Measurements from ENCODE around the gene FRYL. TPM values are rescaled to one million over a fixed set of nuclear protein-coding genes. Genes with fewer than 3 reads are reported as not detected.

The FRYL gene
- total and polyA plus RNA-seq, 2 donors (not counting 1 experiment from before 2014, with no cell fraction given), result 20.3 to 61.4 TPM

DNA sequence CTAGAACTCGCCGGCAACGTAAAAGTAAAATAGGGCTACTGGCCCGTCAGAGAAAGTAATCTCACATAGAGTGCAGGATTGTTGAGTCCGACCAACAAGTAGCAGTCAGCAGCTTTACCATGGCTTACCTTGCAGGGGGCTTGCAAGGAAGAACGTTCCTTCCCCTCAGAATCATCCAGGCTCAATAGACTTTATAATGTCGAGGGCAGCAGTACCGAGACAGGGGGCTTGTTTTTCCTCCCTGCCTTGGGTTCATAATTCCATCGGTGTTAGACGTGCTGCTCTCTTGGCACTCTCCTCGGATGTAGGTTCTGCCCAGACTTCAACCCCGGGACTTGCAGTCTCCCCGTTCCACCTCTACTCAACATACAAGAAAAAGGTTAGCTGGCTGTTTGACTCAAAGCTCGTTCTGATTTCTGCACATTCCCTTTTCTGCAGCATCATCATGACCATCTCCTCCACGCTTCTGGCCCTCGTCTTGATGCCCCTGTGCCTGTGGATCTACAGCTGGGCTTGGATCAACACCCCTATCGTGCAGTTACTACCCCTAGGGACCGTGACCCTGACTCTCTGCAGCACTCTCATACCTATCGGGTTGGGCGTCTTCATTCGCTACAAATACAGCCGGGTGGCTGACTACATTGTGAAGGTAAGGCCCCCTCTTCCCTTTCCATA is 295.4 kb downstream of the FRYL start:
- Histone ChIP-seq H2AFZ (ENCODE audit: low read length) (no peak overlapping the region), H3K4me1 (ENCODE audit: control insufficient read depth, extremely low read depth, insufficient read depth, low read length) (no peaks in the 10 kb centered on the region), H3K27ac (ENCODE audit: insufficient read depth, low read length) (no peak overlapping the region), H3K27me3 (ENCODE audit: control insufficient read depth, insufficient read depth, low read length) (peaks cover 42% of the 10 kb centered on the region), H3K36me3 (ENCODE audit: control insufficient read depth, insufficient read depth, low read length) (no peaks in the 10 kb centered on the region), H3K9ac (ENCODE audit: insufficient read depth, low read length) (no peak overlapping the region), H3K4me3 (replicated peaks in 1 of 4; ENCODE audit: control extremely low read depth in 1 of 4, insufficient read depth in 1 of 4, low read depth in 3 of 4, low read length in 4 of 4) (no peak overlapping the region), H4K20me1 (ENCODE audit: control insufficient read depth, extremely low read depth, insufficient read depth, low read length) (no peaks in the 10 kb centered on the region), H3K9me3 (ENCODE audit: control insufficient read depth, insufficient read depth, low read depth, low read length) (no peaks in the 10 kb centered on the region), H3K79me2 (ENCODE audit: control insufficient read depth, insufficient read depth, low read length) (no peaks in the 10 kb centered on the region), H3K4me2 (ENCODE audit: extremely low read depth, insufficient read depth, low read length) (no peak overlapping the region)
- DNase-seq (ENCODE audit: low read depth in 2 of 2), result no peak
- TF ChIP-seq EZH2 (IDR thresholded peaks at IDR 0.05; ENCODE audit: low read length, missing control alignments), result no peak
- no peak for TF ChIP-seq CTCF (conservative IDR thresholded peaks at IDR 0.05 in 1 of 2, IDR thresholded peaks at IDR 0.05 in 1 of 2; ENCODE audit: low read depth in 1 of 2, low read length in 2 of 2)

- Histone ChIP-seq H3K9ac (ENCODE audit: insufficient read depth, low read length) (no peak overlapping the region), H3K4me2 (ENCODE audit: extremely low read depth, insufficient read depth, low read length) (no peak overlapping the region), H3K27ac (ENCODE audit: insufficient read depth, low read length) (no peak overlapping the region), H3K79me2 (ENCODE audit: control insufficient read depth, insufficient read depth, low read length) (no peaks in the 10 kb centered on the region), H3K36me3 (ENCODE audit: control insufficient read depth, insufficient read depth, low read length) (no peaks in the 10 kb centered on the region), H3K4me1 (ENCODE audit: control insufficient read depth, extremely low read depth, insufficient read depth, low read length) (no peaks in the 10 kb centered on the region), H3K9me3 (ENCODE audit: control insufficient read depth, insufficient read depth, low read depth, low read length) (no peaks in the 10 kb centered on the region), H3K27me3 (ENCODE audit: control insufficient read depth, insufficient read depth, low read length) (peaks cover 38% of the 10 kb centered on the region), H2AFZ (ENCODE audit: low read length) (no peak overlapping the region), H3K4me3 (replicated peaks in 1 of 4; ENCODE audit: control extremely low read depth in 1 of 4, insufficient read depth in 1 of 4, low read depth in 3 of 4, low read length in 4 of 4) (no peak overlapping the region), H4K20me1 (ENCODE audit: control insufficient read depth, extremely low read depth, insufficient read depth, low read length) (no peaks in the 10 kb centered on the region)
- DNase-seq (ENCODE audit: low read depth in 2 of 2), result no peak
- TF ChIP-seq EZH2 (IDR thresholded peaks at IDR 0.05; ENCODE audit: low read length, missing control alignments) (peak; percentile 98), CTCF (conservative IDR thresholded peaks at IDR 0.05 in 1 of 2, IDR thresholded peaks at IDR 0.05 in 1 of 2; ENCODE audit: low read depth in 1 of 2, low read length in 2 of 2) (no peak)
These were observed 296.1 kb downstream of the FRYL start for GRCh38 chr4:48483777-48484493.

DNA sequence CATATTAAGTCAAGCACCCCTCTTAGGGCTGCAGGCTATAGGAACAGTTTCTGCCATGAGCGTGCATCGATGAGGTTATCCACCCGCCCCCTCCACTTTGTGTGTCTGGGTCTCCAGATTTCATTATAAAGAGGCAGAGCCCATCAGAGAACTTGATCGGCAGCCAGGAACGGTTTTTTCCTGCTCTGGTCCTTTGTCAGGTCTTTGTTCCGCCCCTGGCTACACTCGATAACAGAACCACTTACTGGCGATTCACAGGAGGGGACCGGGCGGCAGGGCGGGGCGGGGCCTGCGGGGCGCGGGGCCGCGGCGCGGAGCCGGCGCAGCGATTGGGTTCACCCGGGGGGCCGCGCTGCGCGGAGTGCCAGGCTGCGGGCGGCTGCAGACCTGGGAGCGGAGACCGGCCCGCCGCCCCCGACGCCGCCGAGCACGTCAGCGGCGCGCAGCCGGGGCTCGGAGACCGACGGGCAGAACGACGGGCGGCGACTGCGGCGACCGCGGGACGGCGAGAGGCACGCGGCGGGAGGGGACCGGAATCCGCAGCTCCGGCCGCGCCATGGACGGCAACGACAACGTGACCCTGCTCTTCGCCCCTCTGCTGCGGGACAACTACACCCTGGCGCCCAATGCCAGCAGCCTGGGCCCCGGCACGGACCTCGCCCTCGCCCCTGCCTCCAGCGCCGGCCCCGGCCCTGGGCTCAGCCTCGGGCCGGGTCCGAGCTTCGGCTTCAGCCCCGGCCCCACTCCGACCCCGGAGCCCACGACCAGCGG is 296.9 kb downstream of the FRYL start, which contains the start of gene SLC10A4:
SLC10A4 (plus strand) TSS at position 338 of the 771 bp plus-strand sequence; CDS start at position 557, 219 bp downstream.
- H3K4me1 ChIP-seq (ENCODE audit: control insufficient read depth, extremely low read depth, insufficient read depth, low read length), result no peaks in the 10 kb centered on the region
- no peak within 1 kb of the TSS for H3K4me2 ChIP-seq (ENCODE audit: extremely low read depth, insufficient read depth, low read length)
- no peaks in the 10 kb centered on the region for H3K79me2 ChIP-seq (ENCODE audit: control insufficient read depth, insufficient read depth, low read length)
- DNase-seq (ENCODE audit: low read depth in 2 of 2), result no peak
- no peaks in the 10 kb centered on the region for H3K9me3 ChIP-seq (ENCODE audit: control insufficient read depth, insufficient read depth, low read depth, low read length)
- no peak within 1 kb of the TSS for H3K4me3 ChIP-seq (replicated peaks in 1 of 4; ENCODE audit: control extremely low read depth in 1 of 4, insufficient read depth in 1 of 4, low read depth in 3 of 4, low read length in 4 of 4)
- H3K27ac ChIP-seq (ENCODE audit: insufficient read depth, low read length), result no peak within 1 kb of the TSS
- no peaks in the 10 kb centered on the region for H4K20me1 ChIP-seq (ENCODE audit: control insufficient read depth, extremely low read depth, insufficient read depth, low read length)
- H3K36me3 ChIP-seq (ENCODE audit: control insufficient read depth, insufficient read depth, low read length), result no peaks in the 10 kb centered on the region
- H2AFZ ChIP-seq (ENCODE audit: low read length), result no peak within 1 kb of the TSS
- H3K27me3 ChIP-seq (ENCODE audit: control insufficient read depth, insufficient read depth, low read length), result peaks cover 34% of the 10 kb centered on the region
- no peak within 1 kb of the TSS for H3K9ac ChIP-seq (ENCODE audit: insufficient read depth, low read length)
- TF ChIP-seq EZH2 (IDR thresholded peaks at IDR 0.05; ENCODE audit: low read length, missing control alignments), result peak; percentile 64
- TF ChIP-seq CTCF (conservative IDR thresholded peaks at IDR 0.05 in 1 of 2, IDR thresholded peaks at IDR 0.05 in 1 of 2; ENCODE audit: low read depth in 1 of 2, low read length in 2 of 2), result no peak

Measured in fibroblast of lung (primary cell).